H1 (cell line): ENCODE results near the gene MMAB. TPM values are rescaled to one million over a fixed set of nuclear protein-coding genes. Genes with fewer than 3 reads are reported as not detected.

Source experiments
- CTCF ChIA-PET: fragments of 300-600 bp; sonication (Branson Sonifier 250); formaldehyde crosslinking; loops from one replicate; lab custom pipeline; 2021; ENCODE audit not compliant: partially characterized antibody; lab: Charles Lee
- POLR2A ChIA-PET: fragments of 300-600 bp; sonication (Branson Sonifier 250); formaldehyde crosslinking; loops from one replicate; lab custom pipeline; 2021; ENCODE audit warnings: inconsistent platforms; ENCODE audit not compliant: partially characterized antibody; lab: Charles Lee
- DNase-seq, 2 experiments: peaks; one replicate each; pipeline versions ENCODE4 v3.0.0 to v3.0.0-alpha.2; 2010 to 2022; ENCODE audit warnings: low spot score in 2 of 2, low read depth in 1 of 2, mixed read lengths in 1 of 2
- FAIRE-seq: peaks from 2 replicates; lab custom pipeline; 2011; peaks lifted over from hg19 to GRCh38; lab: Jason Lieb, UNC
- H2AFZ ChIP-seq: 2 replicates; pipeline ENCODE4 v1.8.1; 2012; ENCODE audit warnings: low read length, inconsistent platforms
- H2AK5ac ChIP-seq: 2 replicates; pipeline ENCODE4 v1.6.1; 2013; ENCODE audit warnings: low read depth, low read length
- H2BK120ac ChIP-seq: replicated peaks from 2 replicates; pipeline ENCODE3; 2013; ENCODE audit warnings: low read depth, low read length, inconsistent platforms
- H2BK12ac ChIP-seq: 2 replicates; pipeline ENCODE4 v1.6.1; 2013; ENCODE audit warnings: low read depth, low read length
- H2BK15ac ChIP-seq: 2 replicates; pipeline ENCODE4 v1.6.1; 2013; ENCODE audit warnings: low read length
- H2BK20ac ChIP-seq: 2 replicates; pipeline ENCODE4 v1.6.1; 2013; ENCODE audit warnings: low read length
- H2BK5ac ChIP-seq: 2 replicates; pipeline ENCODE4 v1.6.1; 2013; ENCODE audit warnings: low read depth, low read length
- H3K14ac ChIP-seq: 2 replicates; pipeline ENCODE4 v1.6.1; 2013; ENCODE audit warnings: inconsistent platforms; ENCODE audit not compliant: insufficient read length
- H3K18ac ChIP-seq: 2 replicates; pipeline ENCODE4 v1.6.1; 2013; ENCODE audit warnings: low read length; ENCODE audit errors: extremely low read depth
- H3K23ac ChIP-seq: 2 replicates; pipeline ENCODE4 v1.6.1; 2013; ENCODE audit warnings: inconsistent platforms; ENCODE audit not compliant: insufficient read length
- H3K23me2 ChIP-seq: 2 replicates; pipeline ENCODE4 v1.6.1; 2013; ENCODE audit warnings: low read depth, low read length
- H3K27ac ChIP-seq: 2 replicates; pipeline ENCODE4 v1.6.1; 2011; ENCODE audit warnings: low read depth, low read length, inconsistent platforms
- H3K27me3 ChIP-seq, 4 experiments: replicated peaks in 1 of 4; 1 replicate in 1 of 4; 2 replicates in 3 of 4; pipeline versions ENCODE4 v1.6.1 to v1.8.1; 2011 to 2013; ENCODE audit warnings: low read length in 3 of 4, mild to moderate bottlenecking in 3 of 4, inconsistent platforms in 2 of 4, mixed read lengths in 2 of 4, moderate library complexity in 1 of 4; ENCODE audit not compliant: control insufficient read depth in 3 of 4, insufficient read depth in 3 of 4; ENCODE audit errors: extremely low read depth in 1 of 4
- H3K36me3 ChIP-seq, 4 experiments: 2 replicates each; pipeline versions ENCODE4 v1.6.1 to v1.8.1; 2011 to 2013; ENCODE audit warnings: mild to moderate bottlenecking in 4 of 4, low read length in 3 of 4, moderate library complexity in 2 of 4, control low read depth in 1 of 4, inconsistent platforms in 1 of 4; ENCODE audit not compliant: insufficient read depth in 4 of 4, control insufficient read depth in 2 of 4
- H3K4ac ChIP-seq: replicated peaks from 2 replicates; pipeline ENCODE3; 2013; ENCODE audit warnings: low read length, low read depth, mixed read lengths, inconsistent platforms; ENCODE audit not compliant: insufficient read length
- H3K4me1 ChIP-seq, 4 experiments: replicated peaks in 1 of 4; 1 replicate in 1 of 4; 2 replicates in 3 of 4; pipeline versions ENCODE4 v1.6.1 to v1.8.1; 2011 to 2013; ENCODE audit warnings: low read length in 3 of 4, inconsistent platforms in 2 of 4, mixed read lengths in 1 of 4; ENCODE audit not compliant: insufficient read depth in 4 of 4, control insufficient read depth in 3 of 4
- H3K4me2 ChIP-seq, 2 experiments: 2 replicates each; pipeline versions ENCODE4 v1.6.1 to v1.8.1; 2011 to 2013; ENCODE audit warnings: low read depth in 2 of 2, low read length in 2 of 2, control low read depth in 1 of 2, inconsistent platforms in 1 of 2, mild to moderate bottlenecking in 1 of 2; ENCODE audit not compliant: insufficient read depth in 1 of 2
- H3K4me3 ChIP-seq, 4 experiments: fragments of 200-600, 300-600 bp in 1 of 4; sonication (generic), shearing (Covaris generic), sonication (Bioruptor Twin) in 1 of 4; 2 replicates each; pipeline versions ENCODE4 v1.5.1 to v1.8.1; 2011 to 2016; ENCODE audit warnings: low read length in 4 of 4, low read depth in 3 of 4, control low read depth in 2 of 4, inconsistent platforms in 2 of 4, mild to moderate bottlenecking in 2 of 4, mixed read lengths in 1 of 4, moderate library complexity in 1 of 4; ENCODE audit not compliant: insufficient read depth in 2 of 4; ENCODE audit errors: extremely low read depth in 1 of 4
- H3K56ac ChIP-seq: replicated peaks from 2 replicates; pipeline ENCODE3; 2013; ENCODE audit warnings: low read depth, mild to moderate bottlenecking, mixed read lengths, low read length, inconsistent platforms; ENCODE audit not compliant: insufficient read length
- H3K79me1 ChIP-seq: 2 replicates; pipeline ENCODE4 v1.6.1; 2013; ENCODE audit warnings: low read depth, low read length, control low read depth
- H3K79me2 ChIP-seq, 2 experiments: 2 replicates each; pipeline versions ENCODE4 v1.6.1 to v1.8.1; 2012 to 2013; ENCODE audit warnings: low read length in 2 of 2, mild to moderate bottlenecking in 2 of 2, inconsistent platforms in 1 of 2; ENCODE audit not compliant: insufficient read depth in 2 of 2, control insufficient read depth in 1 of 2
- H3K9ac ChIP-seq, 4 experiments: replicated peaks in 1 of 4; 1 replicate in 1 of 4; 2 replicates in 3 of 4; pipeline versions ENCODE4 v1.6.1 to v1.8.1; 2011 to 2013; ENCODE audit warnings: low read depth in 3 of 4, low read length in 3 of 4, control low read depth in 2 of 4, mild to moderate bottlenecking in 2 of 4, moderate library complexity in 2 of 4, inconsistent platforms in 1 of 4; ENCODE audit errors: extremely low read depth in 1 of 4
- H3K9me3 ChIP-seq, 2 experiments: 2 replicates each; pipeline versions ENCODE4 v1.6.1 to v1.8.1; 2012 to 2013; ENCODE audit warnings: mild to moderate bottlenecking in 2 of 2, moderate library complexity in 2 of 2, control low read depth in 1 of 2, inconsistent platforms in 1 of 2, low read depth in 1 of 2, low read length in 1 of 2, mixed read lengths in 1 of 2; ENCODE audit not compliant: insufficient read depth in 2 of 2
- H4K20me1 ChIP-seq, 2 experiments: replicated peaks in 1 of 2; 2 replicates each; pipeline versions ENCODE3 to v1.8.1; 2011 to 2013; ENCODE audit warnings: inconsistent platforms in 2 of 2, low read length in 2 of 2, mild to moderate bottlenecking in 1 of 2; ENCODE audit not compliant: insufficient read depth in 2 of 2, control insufficient read depth in 1 of 2
- H4K5ac ChIP-seq: 2 replicates; pipeline ENCODE4 v1.6.1; 2013; ENCODE audit warnings: low read length, low read depth, mixed read lengths, inconsistent platforms; ENCODE audit not compliant: insufficient read length
- H4K8ac ChIP-seq: 2 replicates; pipeline ENCODE4 v1.8.0; 2013; ENCODE audit warnings: mild to moderate bottlenecking, moderate library complexity, low read length, inconsistent platforms; ENCODE audit not compliant: insufficient read depth; ENCODE audit errors: extremely low read depth
- H4K91ac ChIP-seq: replicated peaks from 2 replicates; pipeline ENCODE3; 2013; ENCODE audit warnings: low read length, mixed read lengths, inconsistent platforms; ENCODE audit not compliant: insufficient read length
- EZH2 ChIP-seq: fragments of 200-600 bp; sonication (generic); IDR thresholded peaks from 2 replicates; pipeline ENCODE4 v1.7.1; 2012; ENCODE audit warnings: low read depth, mild to moderate bottlenecking, moderate library complexity, low read length, inconsistent platforms; ENCODE audit not compliant: severe bottlenecking
- KDM4A ChIP-seq: IDR thresholded peaks from one replicate; pipeline ENCODE4 v1.7.1; 2012; ENCODE audit warnings: low read depth, mild to moderate bottlenecking, moderate library complexity, low read length, inconsistent platforms; ENCODE audit not compliant: severe bottlenecking
- MAFK ChIP-seq: IDR thresholded peaks from 2 replicates; pipeline ENCODE4 v1.6.1; 2012; ENCODE audit warnings: low read depth, mild to moderate bottlenecking, improper control_type of control experiment, low read length
- NANOG ChIP-seq: IDR thresholded peaks from 2 replicates; pipeline ENCODE4 v1.6.1; 2011; ENCODE audit warnings: low read length, low read depth, mild to moderate bottlenecking, inconsistent platforms; ENCODE audit not compliant: insufficient read depth, poor library complexity, severe bottlenecking
- NRF1 ChIP-seq: IDR thresholded peaks from 2 replicates; pipeline ENCODE4 v1.6.1; 2011; ENCODE audit warnings: mild to moderate bottlenecking, low read depth, low read length, improper control_type of control experiment
- RXRA ChIP-seq: IDR thresholded peaks from 2 replicates; pipeline ENCODE4 v1.6.1; 2011; ENCODE audit warnings: low read depth, mild to moderate bottlenecking, low read length, moderate library complexity; ENCODE audit not compliant: insufficient read depth
- SP2 ChIP-seq: IDR thresholded peaks from 2 replicates; pipeline ENCODE4 v1.6.1; 2012; ENCODE audit warnings: mild to moderate bottlenecking, low read length, inconsistent platforms
- SRF ChIP-seq: IDR thresholded peaks from 2 replicates; pipeline ENCODE4 v1.6.1; 2011; ENCODE audit warnings: mild to moderate bottlenecking, low read depth, low read length, moderate library complexity
- WGBS, 2 experiments: shearing (Covaris generic) in 1 of 2; methylation state at CpG; one replicate each; pipeline versions ENCODE4 v1.1.6 to v1.1.7; 2013 to 2015; ENCODE audit warnings: low lambda C conversion rate in 2 of 2, mixed read lengths in 2 of 2, inconsistent platforms in 1 of 2, low coverage in 1 of 2, missing lambda C conversion rate in 1 of 2; ENCODE audit not compliant: insufficient replicate concordance in 2 of 2, insufficient coverage in 1 of 2, insufficient read length in 1 of 2; ENCODE audit errors: extremely low coverage in 1 of 2, missing lambda C conversion rate in 1 of 2; 5-methylcytosine and 5-hydroxymethylcytosine counted together
- polyA plus RNA-seq, 7 experiments: library from polyadenylated mRNA; depleted of rRNA in 3 of 7; stranded (reverse) in 5 of 7; unstranded in 2 of 7; fragments of >200 nt in 5 of 7; fragments of 200-250 nt in 2 of 7; gene quantifications; 1 replicate in 5 of 7; 2 replicates in 1 of 7; 4 replicates in 1 of 7; pipeline versions ENCODE4 v1.2.1 to v1.2.3, GENCODE V29; 2011 to 2013; ENCODE audit warnings: missing spikeins in 2 of 7, mixed read lengths in 2 of 7
- total RNA-seq: library from RNA; stranded (reverse); fragmentation: NEBNext Ultra II Directional; extraction: Animal tissue kit (Norgen Biotek cat#: 25700); gene quantifications from 2 replicates; pipeline ENCODE4 v1.2.1, GENCODE V29; 2021
- TF ChIP-seq, protein P1 (sequence below): IDR thresholded peaks from 2 replicates; pipeline ENCODE4 v1.6.1; 2011; ENCODE audit warnings: low read length, improper control_type of control experiment
- TF ChIP-seq, protein P2 (sequence below): IDR thresholded peaks from 2 replicates; pipeline ENCODE4 v1.6.1; 2012; ENCODE audit warnings: low read length, inconsistent platforms

The MMAB gene
- total and polyA plus RNA-seq, 2 of the 8 experiments (the other 6 are each of a cell fraction or from before 2014, with no cell fraction given) = 12.9 to 18.5 TPM

DNA sequence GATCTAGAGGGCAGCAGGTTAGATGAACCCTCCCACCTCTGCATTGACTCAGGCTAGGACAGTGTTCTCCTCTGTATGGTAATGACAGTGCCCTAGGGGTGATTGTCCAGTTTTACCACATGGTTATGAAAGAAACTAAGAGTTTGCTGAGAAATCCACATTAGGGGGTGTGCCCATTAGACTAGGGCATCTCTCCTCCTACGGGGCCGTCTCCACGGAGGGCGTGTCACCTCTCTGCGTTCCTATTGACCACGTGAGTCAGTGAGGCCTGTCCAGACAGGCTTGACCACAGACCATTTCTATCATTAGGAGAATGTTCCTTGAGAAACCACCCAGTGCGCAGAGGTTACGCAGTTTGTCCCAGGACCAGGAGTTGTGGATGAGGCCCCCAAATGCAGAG lies 8.6 kb upstream of the MMAB start:
- no peak overlapping the region for H3K4ac ChIP-seq
- H3K23ac ChIP-seq = no peak overlapping the region
- H4K20me1 ChIP-seq = peaks cover 0 to 5% of the 10 kb centered on the region in 2 experiments
- no peak overlapping the region for H2AK5ac ChIP-seq
- CTCF ChIA-PET = interaction anchor here (0.6 to 8.0 kb wide), 8 partner anchors 17 to 715 kb away, joined by 3 to 68 read pairs (median 4); no protein-coding TSS in a partner anchor
- no peak overlapping the region for H4K5ac ChIP-seq
- H3K4me1 ChIP-seq = no peaks in the 10 kb centered on the region
- no peak overlapping the region for H3K4me3 ChIP-seq
- FAIRE-seq (no peak), DNase-seq (no peak)
- no peak overlapping the region for H4K8ac ChIP-seq
- no peak overlapping the region for H2BK12ac ChIP-seq
- no peaks in the 10 kb centered on the region for H3K9me3 ChIP-seq
- no peak overlapping the region for H4K91ac ChIP-seq
- no peaks in the 10 kb centered on the region for H3K27me3 ChIP-seq
- H3K9ac ChIP-seq = no peak overlapping the region
- H2BK15ac ChIP-seq = no peak overlapping the region
- H2BK5ac ChIP-seq = no peak overlapping the region
- H3K79me1 ChIP-seq = no peaks in the 10 kb centered on the region; the same call in 1 of the 2 replicates
- H2BK120ac ChIP-seq = no peak overlapping the region
- H3K36me3 ChIP-seq = peaks cover 5 to 54% (median 17%) of the 10 kb centered on the region in 4 experiments; a peak in 6 of 8 replicates
- H2AFZ ChIP-seq = no peak overlapping the region
- no peak overlapping the region for H2BK20ac ChIP-seq
- H3K23me2 ChIP-seq = no peaks in the 10 kb centered on the region
- no peak overlapping the region for H3K18ac ChIP-seq
- H3K27ac ChIP-seq = no peak overlapping the region
- WGBS, 2 experiments = 97% methylated on average over 8 of the region's 8 CpGs; no CpG with 5 or more reads in 1 of the 2 experiments
- no peak overlapping the region for H3K56ac ChIP-seq
- no peak overlapping the region for H3K14ac ChIP-seq
- H3K79me2 ChIP-seq = no peaks in the 10 kb centered on the region
- no peak overlapping the region for H3K4me2 ChIP-seq
- POLR2A ChIA-PET = interaction anchor here (1.4 kb wide), 1 partner anchor 8 kb away, joined by 5 read pairs; no protein-coding TSS in a partner anchor
- TF ChIP-seq RXRA = no peak
- TF ChIP-seq, protein P1, sequence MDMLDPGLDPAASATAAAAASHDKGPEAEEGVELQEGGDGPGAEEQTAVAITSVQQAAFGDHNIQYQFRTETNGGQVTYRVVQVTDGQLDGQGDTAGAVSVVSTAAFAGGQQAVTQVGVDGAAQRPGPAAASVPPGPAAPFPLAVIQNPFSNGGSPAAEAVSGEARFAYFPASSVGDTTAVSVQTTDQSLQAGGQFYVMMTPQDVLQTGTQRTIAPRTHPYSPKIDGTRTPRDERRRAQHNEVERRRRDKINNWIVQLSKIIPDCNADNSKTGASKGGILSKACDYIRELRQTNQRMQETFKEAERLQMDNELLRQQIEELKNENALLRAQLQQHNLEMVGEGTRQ = no peak
- no peak for TF ChIP-seq NANOG
- TF ChIP-seq MAFK = no peak
- TF ChIP-seq SRF = no peak
- no peak for TF ChIP-seq SP2
- no peak for TF ChIP-seq EZH2
- no peak for TF ChIP-seq KDM4A
- TF ChIP-seq, protein P2, sequence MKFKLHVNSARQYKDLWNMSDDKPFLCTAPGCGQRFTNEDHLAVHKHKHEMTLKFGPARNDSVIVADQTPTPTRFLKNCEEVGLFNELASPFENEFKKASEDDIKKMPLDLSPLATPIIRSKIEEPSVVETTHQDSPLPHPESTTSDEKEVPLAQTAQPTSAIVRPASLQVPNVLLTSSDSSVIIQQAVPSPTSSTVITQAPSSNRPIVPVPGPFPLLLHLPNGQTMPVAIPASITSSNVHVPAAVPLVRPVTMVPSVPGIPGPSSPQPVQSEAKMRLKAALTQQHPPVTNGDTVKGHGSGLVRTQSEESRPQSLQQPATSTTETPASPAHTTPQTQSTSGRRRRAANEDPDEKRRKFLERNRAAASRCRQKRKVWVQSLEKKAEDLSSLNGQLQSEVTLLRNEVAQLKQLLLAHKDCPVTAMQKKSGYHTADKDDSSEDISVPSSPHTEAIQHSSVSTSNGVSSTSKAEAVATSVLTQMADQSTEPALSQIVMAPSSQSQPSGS = no peak
- TF ChIP-seq NRF1 = no peak
